Measurements from ENCODE around the gene CACNA1C.

The CACNA1C gene

GRCh38 chr12:2333491-2334195, 280.9 kb downstream of the CACNA1C start:
- TF ChIP-seq EZH2phosphoT487 (IDR thresholded peaks at IDR 0.05; ENCODE audit: borderline replicate concordance, low read length) = no peak
- no peak for TF ChIP-seq CTCF (IDR thresholded peaks at IDR 0.05; ENCODE audit: low read depth, low read length, poor library complexity, severe bottlenecking)
- Histone ChIP-seq H3F3A (ENCODE audit: control insufficient read depth, insufficient read depth) (no peaks in the 10 kb centered on the region), H3K4me3 (ENCODE audit: low read length) (no peak overlapping the region), H3K36me3 (ENCODE audit: control insufficient read depth, low read length) (no peaks in the 10 kb centered on the region), H3K27ac (ENCODE audit: low read depth, low read length) (no peak overlapping the region), H4K20me1 (ENCODE audit: control insufficient read depth, insufficient read depth, low read depth, low read length) (no peaks in the 10 kb centered on the region), H3K27me3 (ENCODE audit: control insufficient read depth, low read length) (peaks cover 22% of the 10 kb centered on the region), H3K79me2 (ENCODE audit: control insufficient read depth, low read length) (no peaks in the 10 kb centered on the region), H3K9me3 (ENCODE audit: control insufficient read depth, insufficient read depth, low read length) (no peaks in the 10 kb centered on the region), H3K4me1 (ENCODE audit: control insufficient read depth, low read length) (no peaks in the 10 kb centered on the region), H3K9me2 (replicated peaks; ENCODE audit: control insufficient read depth, low read length) (no peaks in the 10 kb centered on the region), H3K4me2 (ENCODE audit: low read length) (no peak overlapping the region)

- Histone ChIP-seq H4K20me1 (ENCODE audit: control insufficient read depth, insufficient read depth, low read depth, low read length) (no peaks in the 10 kb centered on the region), H3K27ac (ENCODE audit: low read depth, low read length) (no peak overlapping the region), H3K4me1 (ENCODE audit: control insufficient read depth, low read length) (no peaks in the 10 kb centered on the region), H3K4me3 (ENCODE audit: low read length) (no peak overlapping the region), H3K9me3 (ENCODE audit: control insufficient read depth, insufficient read depth, low read length) (no peaks in the 10 kb centered on the region), H3K4me2 (ENCODE audit: low read length) (no peak overlapping the region), H3F3A (ENCODE audit: control insufficient read depth, insufficient read depth) (no peaks in the 10 kb centered on the region), H3K27me3 (ENCODE audit: control insufficient read depth, low read length) (peaks cover 16% of the 10 kb centered on the region), H3K36me3 (ENCODE audit: control insufficient read depth, low read length) (no peaks in the 10 kb centered on the region), H3K9me2 (replicated peaks; ENCODE audit: control insufficient read depth, low read length) (no peaks in the 10 kb centered on the region), H3K79me2 (ENCODE audit: control insufficient read depth, low read length) (no peaks in the 10 kb centered on the region)
- no peak for TF ChIP-seq EZH2phosphoT487 (IDR thresholded peaks at IDR 0.05; ENCODE audit: borderline replicate concordance, low read length)
- TF ChIP-seq CTCF (IDR thresholded peaks at IDR 0.05; ENCODE audit: low read depth, low read length, poor library complexity, severe bottlenecking) = no peak
These were observed 281.5 kb downstream of the CACNA1C start for GRCh38 chr12:2334271-2334670.

- Histone ChIP-seq H3K9me3 (ENCODE audit: control insufficient read depth, insufficient read depth, low read length) (no peaks in the 10 kb centered on the region), H3F3A (ENCODE audit: control insufficient read depth, insufficient read depth) (no peaks in the 10 kb centered on the region), H3K27ac (ENCODE audit: low read depth, low read length) (no peak overlapping the region), H3K79me2 (ENCODE audit: control insufficient read depth, low read length) (no peaks in the 10 kb centered on the region), H3K9me2 (replicated peaks; ENCODE audit: control insufficient read depth, low read length) (no peaks in the 10 kb centered on the region), H3K4me3 (ENCODE audit: low read length) (no peak overlapping the region), H3K27me3 (ENCODE audit: control insufficient read depth, low read length) (peaks cover 12% of the 10 kb centered on the region), H3K4me2 (ENCODE audit: low read length) (no peak overlapping the region), H4K20me1 (ENCODE audit: control insufficient read depth, insufficient read depth, low read depth, low read length) (no peaks in the 10 kb centered on the region), H3K36me3 (ENCODE audit: control insufficient read depth, low read length) (no peaks in the 10 kb centered on the region), H3K4me1 (ENCODE audit: control insufficient read depth, low read length) (no peaks in the 10 kb centered on the region)
- TF ChIP-seq EZH2phosphoT487 (IDR thresholded peaks at IDR 0.05; ENCODE audit: borderline replicate concordance, low read length) (no peak), CTCF (IDR thresholded peaks at IDR 0.05; ENCODE audit: low read depth, low read length, poor library complexity, severe bottlenecking) (no peak)
These were observed 281.9 kb downstream of the CACNA1C start for GRCh38 chr12:2334689-2335088.

All from DOHH2 (cell line).